Measurements from ENCODE around the gene EIF4E.

- TF ChIP-seq SP1 (IDR thresholded peaks at IDR 0.05) = no peak
- TF ChIP-seq L3MBTL2 (conservative IDR thresholded peaks at IDR 0.05) = no peak
- no peak for TF ChIP-seq ELF4 (IDR thresholded peaks at IDR 0.05)
- TF ChIP-seq PKNOX1 (IDR thresholded peaks at IDR 0.05) = no peak
Measured at GRCh38 chr4:98867648-98868047, 61.3 kb downstream of the EIF4E start.
